HG03520 (cell line): ENCODE results near the gene LMF2.

Experiments used
- ATAC-seq: cut with Tn5 transposase; IDR thresholded peaks from one replicate; pipeline ENCODE4 v1.9.1; 2021; ENCODE audit warnings: mild to moderate bottlenecking, moderate library complexity; ENCODE audit not compliant: unreplicated experiment

The LMF2 gene

DNA sequence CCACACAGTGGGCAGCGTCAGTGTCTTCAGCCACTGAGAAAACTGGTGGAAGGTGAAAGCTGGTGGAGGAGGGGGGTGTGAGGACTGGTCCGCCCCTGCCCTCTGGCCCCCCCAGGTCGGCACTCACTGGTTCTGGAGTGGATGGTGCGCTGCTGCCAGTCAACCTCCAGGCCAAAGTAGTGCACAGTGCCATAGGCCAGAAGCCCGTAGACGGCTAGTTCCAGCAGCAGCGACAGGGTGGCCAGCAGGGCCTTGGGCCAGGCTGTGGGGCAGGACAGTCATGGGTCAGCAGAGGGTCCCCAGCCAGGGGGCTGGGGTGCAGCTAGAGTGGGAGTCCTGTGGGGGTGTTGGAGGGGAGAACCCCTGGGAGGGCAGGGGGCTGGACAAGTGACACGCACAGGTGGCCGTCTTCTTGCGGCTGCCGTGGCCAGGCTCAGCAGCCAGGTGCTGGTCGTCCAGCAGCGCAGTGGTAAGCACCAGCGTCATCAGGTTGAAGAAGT, 2.2 kb downstream of the LMF2 start:
- no peak for ATAC-seq

DNA sequence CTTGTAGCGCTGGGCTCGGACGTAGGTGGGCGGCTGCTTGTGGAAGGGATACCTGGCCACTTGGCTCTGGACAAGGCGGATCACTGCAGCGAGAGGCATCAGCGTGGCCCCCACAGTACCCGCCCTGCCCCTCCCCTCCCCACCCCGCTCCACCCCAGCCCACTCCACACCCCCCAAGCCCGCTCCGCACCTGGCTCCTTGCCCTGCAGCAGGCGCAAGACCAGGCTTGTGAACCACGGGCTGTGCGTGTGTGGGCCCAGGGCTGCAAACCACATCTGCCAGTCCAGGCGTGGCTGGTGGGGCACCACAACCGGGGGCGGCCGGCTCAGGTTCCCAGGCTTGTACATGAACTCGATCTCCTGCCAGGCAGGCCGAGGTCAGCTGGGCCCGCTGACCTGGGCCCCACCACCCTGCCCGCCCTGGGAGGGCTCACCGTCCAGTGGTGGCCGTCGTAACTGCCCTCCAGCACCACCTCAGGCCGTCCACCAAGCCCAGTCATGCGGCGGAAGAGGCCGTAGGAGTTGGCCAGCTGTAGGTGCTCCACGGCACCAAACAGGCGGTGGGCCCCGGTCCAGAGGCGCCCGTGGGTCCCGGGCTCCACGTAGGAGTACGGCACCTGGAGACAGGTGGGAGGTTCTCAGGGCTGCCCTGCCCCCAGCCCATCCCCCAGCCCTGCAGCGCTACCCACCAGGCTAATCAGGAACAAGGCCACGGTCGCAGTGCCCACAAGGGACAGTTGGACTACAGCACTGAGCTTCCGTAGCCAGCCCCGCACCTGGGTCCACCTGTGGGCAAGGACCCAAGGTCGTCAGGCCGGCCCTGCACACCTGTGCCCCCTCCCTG, 2.9 kb downstream of the LMF2 start:
- ATAC-seq = no peak

DNA sequence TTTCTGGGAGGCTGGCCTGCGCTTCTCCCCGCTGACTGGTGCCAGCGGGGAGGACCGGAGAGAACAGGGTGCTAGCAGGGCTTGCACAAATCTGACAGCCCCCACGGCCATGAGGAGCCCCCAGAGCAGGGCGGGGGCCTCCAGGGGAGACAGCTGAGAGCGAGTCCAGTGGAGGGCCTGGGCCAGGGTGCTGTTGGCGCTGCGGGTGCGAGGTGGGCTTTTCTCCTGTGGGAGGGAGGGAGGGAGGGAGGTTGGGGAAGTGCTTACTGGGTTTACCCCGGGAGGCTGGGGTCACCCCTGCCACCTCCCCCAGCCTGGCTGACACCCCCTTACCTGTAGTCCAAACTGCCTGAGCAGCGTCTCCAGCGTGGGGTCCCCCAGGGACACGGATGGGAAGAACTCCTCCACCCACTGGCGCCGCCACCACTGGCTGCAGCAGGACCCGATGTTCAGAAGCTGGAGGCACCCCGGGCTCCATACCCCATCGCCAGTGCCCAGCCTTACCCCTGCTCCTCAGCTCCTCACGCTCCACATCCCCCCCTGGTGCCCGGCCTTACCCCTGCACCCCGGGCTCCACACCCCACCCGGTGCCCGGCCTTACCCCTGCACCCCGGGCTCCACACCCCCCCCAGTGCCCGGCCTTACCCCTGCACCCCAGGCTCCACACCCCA, 3.9 kb downstream of the LMF2 start:
- no peak for ATAC-seq

DNA sequence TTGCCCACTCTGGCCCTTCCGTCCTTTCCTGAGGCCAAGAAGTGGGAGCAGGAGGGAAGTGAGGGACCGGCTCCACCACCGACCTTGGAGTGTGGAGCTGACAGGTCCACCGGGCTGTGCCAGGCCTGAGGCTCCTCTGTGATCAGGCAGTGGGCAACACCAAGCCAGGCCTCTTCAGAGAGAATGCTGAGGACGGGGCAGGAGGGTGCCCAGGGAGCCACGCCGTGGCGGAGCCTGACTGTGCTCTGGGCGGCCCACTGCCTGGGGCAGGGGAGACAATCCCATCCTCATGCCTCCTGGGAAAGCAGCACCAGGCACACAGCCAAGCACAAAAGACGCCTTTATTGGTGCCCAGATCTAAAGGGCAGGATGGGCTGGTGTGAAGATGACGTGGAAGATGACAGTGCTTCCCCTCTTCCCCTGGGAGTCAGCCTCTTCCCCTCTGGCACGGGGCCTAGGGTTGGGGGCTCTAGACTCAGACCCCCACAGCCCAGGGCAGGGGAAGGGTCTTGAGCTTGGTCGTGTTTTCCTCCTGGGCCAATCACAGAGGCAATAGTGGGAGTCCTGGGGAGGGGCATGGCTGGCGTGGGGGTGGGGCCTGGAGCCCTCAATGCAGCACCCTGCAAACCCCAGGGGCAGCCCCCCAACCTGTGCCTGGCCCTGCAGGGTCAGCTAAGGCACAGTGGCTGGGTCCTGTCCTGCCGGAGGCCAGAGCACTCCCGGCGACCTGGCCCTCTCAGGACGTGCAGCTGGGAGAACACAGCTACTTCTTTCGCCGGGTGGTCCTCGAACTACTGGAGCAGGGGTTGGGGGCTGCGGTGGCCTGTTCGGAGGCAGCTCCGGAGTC, 4.7 kb downstream of the LMF2 start:
- ATAC-seq = no peak

DNA sequence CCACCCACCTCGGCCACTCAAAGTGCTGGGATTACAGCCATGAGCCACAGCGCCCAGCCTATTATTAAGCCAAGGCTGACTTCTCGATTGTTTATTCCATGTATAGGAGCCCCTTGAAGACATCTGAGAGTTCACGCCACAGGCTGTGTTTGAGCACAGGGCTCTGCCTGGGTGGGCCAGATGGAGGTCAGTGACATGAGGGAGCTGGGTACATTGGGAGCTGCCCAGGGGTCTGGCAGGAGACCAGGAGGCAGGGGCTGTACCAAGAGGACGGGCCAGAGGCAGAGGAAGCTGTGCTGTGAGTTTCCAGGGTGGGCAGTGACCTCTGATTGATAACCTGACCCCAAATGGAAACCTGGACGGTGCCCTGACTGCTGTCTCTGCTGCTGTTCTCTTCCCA, 5.4 kb downstream of the LMF2 start:
- ATAC-seq = no peak

DNA sequence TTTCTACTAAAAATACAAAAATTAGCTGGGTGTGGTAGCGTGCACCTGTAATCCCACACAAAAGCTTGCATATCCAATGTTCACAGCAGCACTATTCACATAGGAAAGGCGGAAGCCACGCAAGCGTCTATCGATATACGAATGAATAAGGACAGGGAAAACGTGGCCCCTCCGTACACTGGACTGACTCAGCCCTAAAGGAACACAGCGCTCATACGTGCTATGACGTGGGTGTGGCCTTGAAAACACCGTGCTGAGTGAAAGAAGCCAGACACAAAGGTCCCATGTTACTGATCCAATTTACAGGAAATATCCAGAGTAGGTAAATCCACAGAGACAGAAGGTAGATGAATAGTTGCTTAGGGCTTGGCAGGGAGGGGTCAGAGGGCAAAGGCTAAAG, 7.0 kb downstream of the LMF2 start:
- no peak for ATAC-seq

DNA sequence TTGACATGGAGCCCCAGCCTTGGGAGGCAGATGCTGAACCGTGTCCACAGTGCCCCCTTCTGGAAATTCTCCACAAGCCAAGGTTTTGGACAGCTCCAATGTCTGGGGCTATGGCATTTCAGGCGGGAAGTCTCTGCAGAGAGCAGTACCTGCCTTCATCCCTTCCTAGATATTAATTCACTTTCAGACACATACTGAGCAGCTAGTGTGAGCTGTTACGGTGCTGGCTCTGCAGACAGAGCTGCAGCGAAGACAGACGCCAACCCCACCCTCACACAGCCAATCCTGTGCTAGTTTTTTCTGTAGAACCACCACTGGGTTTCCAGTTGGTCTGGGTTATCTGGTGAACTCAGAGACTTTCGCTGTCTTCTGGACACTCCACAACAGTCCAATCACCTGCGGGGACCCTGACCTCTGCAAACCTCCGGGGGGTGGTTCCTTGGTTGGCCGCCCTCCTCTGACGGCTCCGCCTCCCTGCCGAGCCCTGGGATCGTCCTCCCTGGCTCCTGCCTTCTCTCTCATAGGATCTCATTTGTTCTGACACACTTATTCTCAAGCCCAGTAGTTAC, 9.1 kb downstream of the LMF2 start:
- no peak for ATAC-seq

DNA sequence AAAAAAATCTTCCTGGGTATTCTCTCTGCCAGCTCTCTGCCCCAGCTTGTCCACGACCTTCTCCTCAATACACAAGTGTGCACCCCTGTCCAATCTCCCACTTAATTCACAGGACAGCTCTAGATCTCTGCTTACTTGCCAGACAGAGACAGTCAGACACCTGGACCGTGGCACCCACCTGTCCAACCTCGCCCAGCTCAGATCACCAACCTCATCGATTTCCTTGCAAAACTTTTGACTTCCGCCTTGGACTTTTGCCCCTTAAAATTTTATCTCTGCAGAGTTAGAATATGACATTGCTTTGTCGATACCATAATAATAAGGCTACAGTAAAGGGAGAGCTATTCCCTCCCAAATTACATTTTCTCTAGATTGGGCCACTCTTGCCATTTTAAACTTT, 10.4 kb downstream of the LMF2 start:
- no peak for ATAC-seq

DNA sequence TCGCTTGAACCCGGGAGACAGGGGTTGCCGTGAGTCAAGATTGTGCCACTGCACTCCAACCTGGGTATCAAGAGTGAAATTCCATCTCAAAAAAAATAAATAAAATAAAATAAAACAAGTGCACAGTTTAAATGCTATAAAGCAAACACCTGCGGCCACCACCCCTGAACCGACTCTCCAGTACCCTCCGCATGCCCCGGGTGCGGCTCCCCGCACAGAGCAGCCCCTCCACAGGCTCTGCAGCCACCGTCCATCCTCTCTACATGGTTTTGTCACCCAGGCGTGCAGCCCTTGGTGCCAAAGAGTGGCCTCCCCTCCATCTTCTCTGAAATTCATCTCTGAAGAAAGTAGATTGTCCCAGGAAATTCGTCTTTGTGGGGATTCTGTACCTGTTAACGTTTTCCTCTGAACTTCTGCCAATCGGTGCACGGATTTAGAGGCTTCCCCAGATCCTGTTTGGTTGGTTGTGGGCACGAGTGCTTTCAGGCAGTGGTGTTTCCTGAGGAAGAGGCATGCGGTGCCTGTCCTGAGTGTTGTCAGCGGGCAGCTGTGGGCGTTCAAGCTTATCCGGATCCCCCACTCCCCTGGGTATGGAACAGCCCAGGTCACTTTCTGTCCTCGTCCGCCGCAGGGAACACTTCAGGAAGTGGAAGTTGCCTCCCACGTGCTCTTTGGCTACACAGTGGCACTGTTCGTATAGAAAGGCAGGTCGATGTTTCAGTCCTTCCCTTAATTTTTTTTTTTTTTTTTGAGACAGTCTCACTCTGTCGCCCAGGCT, 16.8 kb downstream of the LMF2 start:
- no peak for ATAC-seq

DNA sequence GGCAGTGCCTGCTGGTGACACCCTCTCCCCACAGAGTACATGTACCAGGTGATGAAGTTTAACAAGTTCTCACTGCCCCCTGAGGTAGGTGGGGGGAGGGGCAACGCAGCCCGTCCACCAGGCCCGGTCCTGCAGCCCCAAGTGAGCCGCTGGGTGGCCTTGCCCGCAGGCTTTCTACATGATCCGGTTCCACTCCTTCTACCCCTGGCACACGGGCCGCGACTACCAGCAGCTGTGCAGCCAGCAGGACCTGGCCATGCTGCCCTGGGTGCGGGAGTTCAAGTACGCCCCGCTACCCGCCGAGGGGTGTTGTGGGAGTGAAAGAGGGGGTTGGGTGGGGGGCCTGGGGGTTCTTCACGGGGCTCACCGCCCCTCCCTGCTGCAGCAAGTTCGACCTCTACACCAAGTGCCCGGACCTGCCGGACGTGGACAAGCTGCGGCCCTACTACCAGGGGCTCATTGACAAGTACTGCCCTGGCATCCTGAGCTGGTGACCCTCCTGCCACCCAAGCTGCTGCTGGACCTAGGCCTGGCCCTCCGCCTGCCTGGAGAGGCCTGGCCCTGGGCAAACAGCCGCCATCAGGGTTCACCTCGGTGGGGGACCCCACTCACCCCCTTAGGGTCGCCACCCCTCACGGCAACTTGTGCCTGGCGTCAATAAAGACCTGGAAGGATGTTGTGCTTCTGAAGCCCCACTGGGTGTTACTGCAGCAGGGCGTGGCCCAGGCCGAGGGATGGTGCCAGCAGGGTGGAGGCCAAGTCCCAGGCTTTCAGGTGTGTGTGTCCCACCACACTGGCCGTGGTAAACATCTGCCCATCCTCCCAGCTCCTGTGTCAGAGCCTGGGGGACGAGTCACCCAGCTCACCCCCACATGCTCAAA, 17.9 kb downstream of the LMF2 start:
- no peak for ATAC-seq

DNA sequence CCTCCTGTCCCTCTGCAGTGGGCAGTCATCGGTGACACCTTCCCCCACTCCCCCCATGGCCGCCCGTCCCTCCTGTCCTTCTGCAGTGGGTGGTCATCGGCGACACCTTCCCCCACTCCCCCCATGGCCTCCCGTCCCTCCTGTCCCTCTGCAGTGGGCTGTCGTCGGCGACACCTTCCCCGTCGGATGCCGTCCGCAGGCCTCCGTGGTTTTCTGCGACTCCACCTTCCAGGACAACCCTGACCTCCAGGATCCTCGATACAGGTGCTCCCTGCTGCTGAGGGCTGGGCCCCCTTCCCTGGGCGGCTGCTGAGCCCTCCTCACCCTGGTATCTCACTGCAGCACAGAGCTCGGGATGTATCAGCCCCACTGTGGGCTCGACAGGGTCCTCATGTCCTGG, 18.6 kb downstream of the LMF2 start:
- no peak for ATAC-seq

DNA sequence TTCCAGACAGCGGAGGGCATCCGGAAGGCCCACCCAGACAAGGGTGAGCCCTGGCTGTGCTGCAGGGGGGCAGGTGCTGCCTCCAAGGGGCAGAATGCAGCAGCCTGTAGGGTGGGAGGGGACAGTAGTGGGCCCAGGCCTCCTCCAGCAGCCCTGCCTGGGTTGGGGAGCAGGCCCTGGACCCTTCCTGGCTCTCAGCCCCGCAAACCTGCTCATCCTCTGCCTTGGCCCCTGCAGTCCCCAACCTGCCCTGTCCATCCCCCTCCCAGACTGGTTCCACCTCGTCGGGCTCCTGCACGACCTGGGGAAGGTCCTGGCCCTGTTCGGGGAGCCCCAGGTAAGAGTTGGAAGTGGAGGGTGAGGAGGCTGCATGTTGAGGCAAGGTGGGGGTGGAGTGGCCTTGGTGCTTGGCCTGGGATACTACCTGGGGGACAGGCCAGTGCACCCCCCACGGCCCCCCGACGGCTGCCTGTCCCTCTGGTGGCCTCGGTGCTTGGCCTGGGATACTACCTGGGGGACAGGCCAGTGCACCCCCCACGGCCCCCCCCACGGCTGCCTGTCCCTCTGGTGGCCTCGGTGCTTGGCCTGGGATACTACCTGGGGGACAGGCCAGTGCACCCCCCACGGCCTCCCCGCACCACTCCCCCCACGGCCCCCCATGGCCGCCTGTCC, 19.4 kb downstream of the LMF2 start:
- ATAC-seq = no peak

DNA sequence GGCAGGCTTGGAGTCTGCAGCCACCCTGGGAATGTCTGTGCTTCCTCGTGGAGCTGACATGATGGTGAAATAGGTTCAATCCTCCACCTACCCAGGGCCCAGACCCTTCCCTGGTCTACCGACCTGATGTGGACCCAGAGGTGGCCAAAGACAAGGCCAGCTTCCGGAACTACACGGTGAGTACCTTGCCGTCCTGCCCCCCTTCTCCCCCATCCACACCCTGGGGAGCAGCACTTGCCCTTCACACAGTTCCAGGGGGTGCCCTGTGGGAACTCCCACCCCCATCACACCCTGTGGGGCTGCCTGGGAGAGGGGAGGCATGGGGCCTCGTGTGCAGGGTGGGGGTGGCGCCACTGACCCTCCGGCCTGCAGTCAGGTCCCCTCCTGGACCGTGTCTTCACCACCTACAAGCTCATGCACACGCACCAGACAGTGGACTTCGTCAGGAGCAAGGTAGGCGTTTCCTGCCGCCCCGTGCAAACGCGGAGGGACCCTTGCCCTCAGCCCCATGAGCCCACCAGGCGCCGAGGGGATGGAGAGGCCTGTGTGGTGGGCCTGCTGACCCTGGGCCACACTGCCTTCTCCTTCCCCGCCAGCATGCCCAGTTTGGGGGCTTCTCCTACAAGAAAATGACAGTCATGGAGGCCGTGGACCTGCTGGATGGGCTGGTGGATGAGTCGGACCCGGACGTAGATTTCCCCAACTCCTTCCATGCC, 20.1 kb downstream of the LMF2 start:
- ATAC-seq = no peak

DNA sequence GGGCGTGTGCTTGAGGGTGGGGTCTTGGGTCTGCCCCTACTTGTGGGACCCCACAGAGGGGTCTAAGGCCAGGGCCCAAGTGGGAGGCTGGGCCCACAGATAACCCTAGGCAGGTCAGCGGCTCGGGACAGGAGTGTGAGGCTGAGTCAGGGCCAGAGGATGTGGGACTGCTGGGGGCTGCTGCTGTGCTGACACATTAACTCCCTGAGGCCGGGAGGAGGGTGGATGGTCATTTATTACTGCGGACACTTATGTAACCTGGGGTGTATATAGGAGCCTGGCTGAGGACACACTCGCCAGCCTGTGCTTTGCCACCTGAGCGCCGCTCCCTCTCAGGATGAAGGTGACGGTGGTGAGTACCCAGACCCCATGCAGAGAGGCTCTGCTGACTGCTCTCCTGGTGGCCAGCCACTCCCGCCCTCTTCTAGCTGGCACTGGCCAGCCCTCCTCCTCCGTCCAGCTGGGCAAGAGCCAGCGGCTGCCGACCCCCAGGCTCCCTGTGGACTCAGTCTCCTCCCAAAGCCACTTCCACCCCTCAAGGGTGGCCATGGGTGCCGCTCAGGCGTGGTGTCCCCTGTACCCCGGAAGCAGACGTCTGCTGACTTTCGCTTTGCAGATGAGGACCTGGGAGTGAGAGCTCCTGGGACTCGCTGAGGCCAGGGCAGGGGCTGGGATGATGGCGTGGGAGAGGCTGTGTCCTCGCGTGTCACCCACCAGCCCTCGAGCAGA, 20.8 kb downstream of the LMF2 start, which contains the start of gene MIOX:
MIOX (plus strand) TSS at position 299 of the 729 bp plus-strand sequence; CDS start at position 338, 39 bp downstream.
- no peak for ATAC-seq

DNA sequence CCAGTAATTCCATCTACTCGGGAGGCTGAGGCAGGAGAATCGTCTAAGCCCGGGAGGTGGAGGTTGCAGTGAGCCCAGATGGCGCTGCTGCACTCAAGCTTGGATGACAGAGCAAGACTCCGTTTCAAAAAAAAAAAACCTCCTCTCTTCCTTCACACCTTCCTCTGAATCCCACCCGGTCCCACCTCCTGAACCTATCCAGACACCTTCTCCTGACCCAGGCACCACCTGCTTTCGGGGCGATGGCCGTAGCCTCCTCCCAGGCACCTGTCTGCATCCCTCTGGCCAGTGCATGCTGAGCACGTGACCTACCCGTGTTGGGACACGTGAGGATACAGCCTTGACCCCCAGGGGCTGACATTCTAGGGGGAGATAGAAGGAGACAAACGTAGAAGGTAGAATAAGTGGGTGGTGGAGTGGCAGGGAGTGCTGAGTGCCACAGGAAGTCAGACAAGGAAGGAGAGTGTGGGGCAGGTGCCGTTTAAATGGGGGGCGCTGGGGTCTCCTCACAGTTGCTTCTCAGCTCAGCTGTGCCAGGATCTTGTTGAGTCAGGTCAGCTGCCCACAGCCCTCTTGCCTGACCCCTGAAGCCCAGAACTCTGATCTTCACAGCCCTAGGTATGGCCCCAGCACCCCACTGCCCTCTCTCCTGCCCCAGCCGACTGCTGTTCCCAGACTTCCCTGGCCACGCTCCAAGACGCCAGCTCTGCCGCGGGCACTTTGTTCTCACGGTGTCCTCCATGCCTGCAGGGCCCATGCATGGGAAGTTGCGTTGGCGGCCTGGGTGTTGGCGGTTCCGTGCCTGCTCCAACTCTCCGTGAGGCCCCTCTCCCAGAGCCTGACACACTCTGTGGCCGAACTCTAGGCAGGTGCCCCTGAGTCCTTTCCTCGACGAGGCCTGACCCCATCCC, 22.0 kb downstream of the LMF2 start:
- no peak for ATAC-seq
